Measurements from ENCODE around the gene IRF2. TPM values are rescaled to one million over a fixed set of nuclear protein-coding genes. Genes with fewer than 3 reads are reported as not detected.

IRF2 gene
- polyA plus RNA-seq, 1 donor: 38.8 TPM

DNA sequence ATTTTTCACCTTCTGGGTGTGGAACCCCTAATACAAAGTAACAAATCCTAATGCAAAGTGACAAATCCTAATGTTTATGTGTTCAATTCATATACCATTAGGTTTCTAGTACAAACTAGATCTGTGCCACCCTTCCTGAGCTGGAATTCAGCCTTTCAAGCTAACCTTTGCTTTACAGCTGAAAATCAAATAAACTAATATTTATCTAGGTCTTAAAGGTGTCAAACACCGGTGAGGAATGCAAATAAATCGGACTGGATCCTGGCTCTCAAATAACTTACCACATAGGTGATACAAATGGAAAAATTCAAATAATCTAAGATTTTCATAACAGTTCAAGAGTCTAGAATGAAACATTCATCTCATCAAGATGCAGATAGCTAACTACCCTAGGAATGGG, 11.6 kb downstream of the IRF2 start:
- H3K4me3 ChIP-seq (ENCODE audit: low read length): no peak overlapping the region
- no peak overlapping the region for H3K27ac ChIP-seq (ENCODE audit: low read length)
- no CpG with 5 or more reads among the region's 2 CpGs for WGBS (ENCODE audit: insufficient coverage, low lambda C conversion rate)
- DNase-seq: no peak
- peaks cover 3% of the 10 kb centered on the region for H3K4me1 ChIP-seq (ENCODE audit: control insufficient read depth, insufficient read depth, low read length)
- H3K36me3 ChIP-seq (ENCODE audit: control insufficient read depth, insufficient read depth, low read length): peaks cover 9% of the 10 kb centered on the region
- H3K27me3 ChIP-seq (ENCODE audit: control insufficient read depth, insufficient read depth, low read length): no peaks in the 10 kb centered on the region
- H3K9me3 ChIP-seq (ENCODE audit: control insufficient read depth, low read depth, low read length): no peaks in the 10 kb centered on the region

DNA sequence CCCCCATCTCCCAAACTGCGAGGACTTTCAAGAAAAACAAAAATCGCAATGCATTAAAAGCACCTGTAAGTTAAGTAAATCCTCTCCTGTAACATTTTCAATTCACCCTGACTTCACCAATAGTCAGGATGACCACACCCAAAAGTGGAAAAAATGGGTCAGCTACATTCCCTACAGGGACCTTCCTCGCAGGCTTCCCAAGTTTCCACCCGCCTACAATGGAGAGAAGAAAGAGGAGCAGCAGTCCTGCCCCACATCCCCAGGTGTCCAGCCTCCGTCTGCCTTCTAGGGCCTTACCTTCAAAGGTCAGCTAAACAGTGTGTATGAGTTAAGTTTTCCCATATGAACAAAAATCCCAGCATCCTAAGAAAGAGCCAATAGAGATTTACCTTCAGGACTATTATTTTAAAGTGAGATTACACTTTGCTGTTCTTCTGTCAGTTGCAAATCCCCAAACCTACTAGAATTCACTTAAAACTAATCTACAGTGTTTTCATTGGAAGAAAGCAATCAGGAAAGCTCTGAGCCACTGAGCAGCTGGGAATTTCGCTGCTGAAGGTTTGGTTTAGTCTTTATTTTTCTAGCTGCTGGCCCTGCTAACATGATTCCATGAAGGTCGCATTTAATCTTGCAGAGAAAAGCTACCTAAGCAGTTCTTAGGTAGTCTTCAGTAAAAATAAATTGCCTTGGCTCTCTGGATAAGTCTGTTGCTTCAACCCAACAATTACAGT, 12.5 kb downstream of the IRF2 start:
- no CpG with 5 or more reads among the region's 7 CpGs for WGBS (ENCODE audit: insufficient coverage, low lambda C conversion rate)
- no peak overlapping the region for H3K4me3 ChIP-seq (ENCODE audit: low read length)
- DNase-seq: no peak
- H3K27me3 ChIP-seq (ENCODE audit: control insufficient read depth, insufficient read depth, low read length): no peaks in the 10 kb centered on the region
- H3K27ac ChIP-seq (ENCODE audit: low read length): no peak overlapping the region
- H3K4me1 ChIP-seq (ENCODE audit: control insufficient read depth, insufficient read depth, low read length): peaks cover 3% of the 10 kb centered on the region
- H3K36me3 ChIP-seq (ENCODE audit: control insufficient read depth, insufficient read depth, low read length): peaks cover 9% of the 10 kb centered on the region
- H3K9me3 ChIP-seq (ENCODE audit: control insufficient read depth, low read depth, low read length): no peaks in the 10 kb centered on the region

DNA sequence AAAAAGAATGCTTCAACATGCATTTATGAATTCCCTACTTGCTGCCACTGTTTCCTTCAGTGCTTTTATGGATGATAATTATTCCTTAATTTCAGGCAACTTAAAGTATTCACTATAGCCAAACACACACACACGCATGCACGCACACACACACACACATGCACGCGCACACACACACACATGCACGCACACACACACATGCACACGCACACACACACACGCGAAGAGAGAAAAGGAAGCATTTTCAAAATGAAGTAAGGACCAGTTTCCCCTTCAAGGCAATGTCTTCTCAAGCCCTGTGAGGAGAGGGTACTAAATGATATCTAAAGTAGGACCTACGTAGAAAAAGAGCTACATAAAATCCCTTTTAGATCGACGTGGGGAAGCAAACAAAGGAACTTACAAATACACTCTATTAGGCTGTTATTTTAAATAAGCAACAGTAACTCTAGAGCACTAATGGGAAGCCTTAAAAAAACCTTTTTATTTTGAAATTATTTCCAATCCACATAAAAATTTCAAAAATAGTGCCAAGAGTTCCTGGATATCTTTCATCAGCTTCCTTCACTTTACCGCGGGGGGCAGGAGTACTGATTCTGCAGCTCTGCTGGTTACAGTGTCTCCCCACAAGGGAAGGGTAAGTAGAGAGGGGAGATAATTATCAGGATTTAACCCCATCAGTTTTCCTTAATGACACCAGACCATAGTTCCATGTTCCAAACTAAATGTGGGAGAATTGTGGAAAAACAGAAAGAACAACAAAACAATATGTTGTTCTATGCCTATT, 13.7 kb downstream of the IRF2 start:
- Histone ChIP-seq H3K27ac (ENCODE audit: low read length) (no peak overlapping the region), H3K4me1 (ENCODE audit: control insufficient read depth, insufficient read depth, low read length) (peaks cover 3% of the 10 kb centered on the region), H3K9me3 (ENCODE audit: control insufficient read depth, low read depth, low read length) (no peaks in the 10 kb centered on the region), H3K4me3 (ENCODE audit: low read length) (no peak overlapping the region), H3K36me3 (ENCODE audit: control insufficient read depth, insufficient read depth, low read length) (peaks cover 13% of the 10 kb centered on the region), H3K27me3 (ENCODE audit: control insufficient read depth, insufficient read depth, low read length) (no peaks in the 10 kb centered on the region)
- WGBS (ENCODE audit: insufficient coverage, low lambda C conversion rate): no CpG with 5 or more reads among the region's 13 CpGs
- DNase-seq: no peak

DNA sequence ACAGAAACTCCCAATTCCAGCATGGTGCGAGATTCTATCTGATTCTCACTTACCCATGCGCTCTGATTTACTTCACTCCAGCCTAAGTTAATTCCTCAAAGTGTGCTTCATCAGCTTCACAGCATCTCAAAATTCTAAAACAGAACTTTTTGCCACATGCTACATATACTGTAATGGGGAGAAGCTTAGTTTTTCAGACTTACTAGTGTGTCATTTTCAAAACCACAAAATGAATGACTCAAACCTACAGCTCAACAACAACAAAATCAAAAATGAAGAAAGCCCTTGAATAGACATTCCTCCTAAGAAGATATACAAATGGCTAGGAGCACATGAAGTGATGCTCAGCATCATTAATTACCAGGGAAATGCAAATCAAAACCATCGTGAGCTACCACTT, 14.9 kb downstream of the IRF2 start:
- DNase-seq: no peak
- Histone ChIP-seq H3K27ac (ENCODE audit: low read length) (no peak overlapping the region), H3K4me1 (ENCODE audit: control insufficient read depth, insufficient read depth, low read length) (peaks cover 3% of the 10 kb centered on the region), H3K36me3 (ENCODE audit: control insufficient read depth, insufficient read depth, low read length) (peaks cover 5% of the 10 kb centered on the region), H3K27me3 (ENCODE audit: control insufficient read depth, insufficient read depth, low read length) (no peaks in the 10 kb centered on the region), H3K9me3 (ENCODE audit: control insufficient read depth, low read depth, low read length) (no peaks in the 10 kb centered on the region), H3K4me3 (ENCODE audit: low read length) (no peak overlapping the region)
- 100% methylated on average over 1 of the region's 3 CpGs for WGBS (ENCODE audit: insufficient coverage, low lambda C conversion rate)

DNA sequence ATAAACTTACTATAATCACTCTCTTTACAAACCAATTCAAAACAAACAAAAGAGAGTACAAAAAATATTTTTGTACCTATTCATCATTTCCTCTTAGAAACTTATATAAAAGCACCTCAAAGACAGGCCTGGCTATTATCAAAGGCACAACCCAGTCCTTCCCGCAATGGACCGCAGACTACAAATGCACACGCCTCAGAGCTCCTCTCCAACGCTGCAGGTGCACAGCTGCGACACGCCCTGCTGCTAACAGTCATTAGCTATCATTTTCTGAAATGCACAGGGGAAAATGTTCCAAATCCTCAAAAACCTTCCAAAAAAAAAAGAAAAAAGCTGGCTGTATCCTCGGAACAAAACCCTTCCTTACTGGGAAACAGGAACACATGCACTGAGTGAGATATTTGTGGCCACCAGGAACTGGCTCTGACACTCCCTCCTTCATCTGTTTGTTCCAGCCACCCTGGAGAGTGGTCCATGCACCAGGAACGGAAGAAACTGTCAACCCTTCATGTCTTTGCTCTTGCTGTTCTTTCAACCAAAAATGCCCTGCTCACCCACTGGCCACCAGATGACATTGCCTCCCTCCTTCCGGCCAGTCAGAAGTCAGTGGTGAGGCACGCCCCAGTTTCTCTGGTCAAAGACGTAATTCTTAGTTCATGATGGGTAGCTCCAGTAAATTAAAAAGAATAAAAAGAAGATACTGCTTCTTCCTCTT, 16.7 kb downstream of the IRF2 start:
- no peak for DNase-seq
- Histone ChIP-seq H3K36me3 (ENCODE audit: control insufficient read depth, insufficient read depth, low read length) (peaks cover 3% of the 10 kb centered on the region), H3K4me1 (ENCODE audit: control insufficient read depth, insufficient read depth, low read length) (peaks cover 9% of the 10 kb centered on the region), H3K4me3 (ENCODE audit: low read length) (no peak overlapping the region), H3K27ac (ENCODE audit: low read length) (no peak overlapping the region), H3K27me3 (ENCODE audit: control insufficient read depth, insufficient read depth, low read length) (no peaks in the 10 kb centered on the region), H3K9me3 (ENCODE audit: control insufficient read depth, low read depth, low read length) (no peaks in the 10 kb centered on the region)
- WGBS (ENCODE audit: insufficient coverage, low lambda C conversion rate): 82% methylated on average over 2 of the region's 11 CpGs

DNA sequence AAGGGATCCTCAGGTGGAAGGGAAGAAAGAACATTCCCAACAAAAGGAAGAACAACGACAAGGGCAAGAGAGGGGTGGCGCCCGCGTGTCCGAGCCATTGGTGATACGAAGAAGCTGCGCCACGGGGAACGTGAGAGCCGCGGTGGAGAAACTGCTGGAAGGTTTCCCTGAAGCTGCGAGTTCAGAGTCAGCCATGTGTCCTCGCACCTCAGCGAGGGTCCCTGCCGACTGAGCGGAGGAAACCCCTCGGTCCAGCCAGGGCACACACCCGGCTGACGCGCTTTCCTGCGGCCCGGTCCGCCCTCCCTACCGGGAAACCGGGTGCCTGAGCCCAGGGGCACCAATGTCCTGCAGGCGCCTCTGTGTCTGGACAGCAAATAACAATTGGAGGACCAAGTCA, 18.0 kb downstream of the IRF2 start:
- Histone ChIP-seq H3K27me3 (ENCODE audit: control insufficient read depth, insufficient read depth, low read length) (no peaks in the 10 kb centered on the region), H3K36me3 (ENCODE audit: control insufficient read depth, insufficient read depth, low read length) (peaks cover 10% of the 10 kb centered on the region), H3K27ac (ENCODE audit: low read length) (no peak overlapping the region), H3K9me3 (ENCODE audit: control insufficient read depth, low read depth, low read length) (no peaks in the 10 kb centered on the region), H3K4me1 (ENCODE audit: control insufficient read depth, insufficient read depth, low read length) (peaks cover 8% of the 10 kb centered on the region), H3K4me3 (ENCODE audit: low read length) (no peak overlapping the region)
- no peak for DNase-seq
- whole genome bisulfite sequencing (ENCODE audit: insufficient coverage, low lambda C conversion rate): no CpG with 5 or more reads among the region's 26 CpGs

DNA sequence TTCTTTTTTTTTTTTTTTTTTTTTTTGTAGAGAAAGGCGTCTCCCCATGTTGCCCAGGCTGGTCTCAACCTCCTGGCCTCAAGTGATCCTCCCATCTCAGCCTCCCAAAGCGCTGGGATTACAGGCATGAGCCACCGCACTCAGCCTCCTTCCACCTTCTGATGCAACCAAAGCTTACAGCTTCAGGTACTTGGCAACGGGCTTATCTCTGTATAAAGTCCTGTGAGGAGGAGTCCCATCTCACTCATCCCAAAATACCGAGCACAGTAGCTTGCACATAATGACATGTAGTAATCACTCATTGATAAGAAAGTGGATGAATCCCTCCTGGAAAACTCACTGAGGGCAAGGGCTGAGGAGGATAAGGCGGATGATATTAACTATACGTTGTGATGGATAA, 19.1 kb downstream of the IRF2 start:
- Histone ChIP-seq H3K27me3 (ENCODE audit: control insufficient read depth, insufficient read depth, low read length) (no peaks in the 10 kb centered on the region), H3K4me1 (ENCODE audit: control insufficient read depth, insufficient read depth, low read length) (peaks cover 10% of the 10 kb centered on the region), H3K9me3 (ENCODE audit: control insufficient read depth, low read depth, low read length) (no peaks in the 10 kb centered on the region), H3K4me3 (ENCODE audit: low read length) (no peak overlapping the region), H3K36me3 (ENCODE audit: control insufficient read depth, insufficient read depth, low read length) (peaks cover 10% of the 10 kb centered on the region), H3K27ac (ENCODE audit: low read length) (no peak overlapping the region)
- no peak for DNase-seq
- 100% methylated on average over 2 of the region's 7 CpGs for WGBS (ENCODE audit: insufficient coverage, low lambda C conversion rate)

DNA sequence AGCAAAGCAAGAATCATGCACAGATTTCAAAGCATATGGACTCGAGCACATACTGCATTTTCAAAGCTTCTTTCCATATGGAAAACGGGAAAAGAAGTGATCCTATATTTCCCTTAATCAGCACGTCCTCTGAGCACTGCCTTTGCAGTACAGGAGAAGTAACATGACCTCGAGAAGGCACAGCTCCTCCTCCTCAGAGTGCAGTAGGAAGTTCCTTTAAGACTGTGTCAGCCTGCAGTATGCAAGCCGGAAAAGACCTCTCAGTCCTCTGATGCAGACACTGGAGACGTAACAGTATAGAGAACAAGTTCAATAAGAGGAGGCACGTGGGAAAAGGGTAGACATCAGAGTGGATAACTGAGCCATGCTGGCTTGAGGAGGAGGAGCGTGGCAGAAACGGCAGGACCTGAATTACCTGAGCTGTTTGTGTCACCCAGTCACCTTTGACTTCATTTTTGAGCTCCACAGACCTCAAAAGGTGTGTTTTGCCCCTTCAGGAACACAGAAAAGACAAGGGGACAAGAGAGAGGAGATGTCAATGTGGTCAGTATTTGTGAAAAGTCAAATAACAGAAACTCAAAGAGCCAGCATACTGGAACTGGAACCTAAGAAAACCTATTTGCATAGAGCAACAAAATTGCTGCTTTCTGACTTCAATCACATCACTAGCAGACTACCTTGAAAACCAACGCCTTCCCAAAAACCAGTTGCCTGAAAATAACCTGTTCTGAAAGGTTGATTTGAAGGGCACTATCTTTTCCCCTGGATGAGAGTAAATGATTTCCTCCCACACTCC, 20.8 kb downstream of the IRF2 start:
- Histone ChIP-seq H3K4me1 (ENCODE audit: control insufficient read depth, insufficient read depth, low read length) (peaks cover 10% of the 10 kb centered on the region), H3K27me3 (ENCODE audit: control insufficient read depth, insufficient read depth, low read length) (no peaks in the 10 kb centered on the region), H3K36me3 (ENCODE audit: control insufficient read depth, insufficient read depth, low read length) (peaks cover 14% of the 10 kb centered on the region), H3K27ac (ENCODE audit: low read length) (peak overlapping the region; percentile 59), H3K4me3 (ENCODE audit: low read length) (no peak overlapping the region), H3K9me3 (ENCODE audit: control insufficient read depth, low read depth, low read length) (no peaks in the 10 kb centered on the region)
- WGBS (ENCODE audit: insufficient coverage, low lambda C conversion rate): no CpG with 5 or more reads among the region's 10 CpGs
- DNase-seq: peak; percentile 40 to 72

DNA sequence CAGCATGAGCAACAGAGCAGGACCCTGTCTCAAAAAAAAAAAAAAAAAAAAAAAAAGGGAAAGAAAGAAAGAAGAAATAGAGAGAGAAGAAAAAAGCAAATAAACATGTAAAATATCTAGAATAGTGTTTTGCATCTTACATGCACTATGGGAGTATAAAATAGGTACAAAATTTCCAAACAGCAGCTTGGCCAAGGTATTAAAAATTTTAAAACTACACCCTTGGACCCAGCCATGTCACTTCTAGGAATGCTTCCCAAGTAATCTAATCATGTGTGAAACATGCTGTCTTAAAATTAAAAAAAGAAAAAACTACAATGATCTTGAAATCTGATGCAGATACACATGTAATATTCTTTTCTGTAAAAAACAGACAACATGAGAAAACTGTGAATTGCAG, 21.6 kb downstream of the IRF2 start:
- no peak overlapping the region for H3K27ac ChIP-seq (ENCODE audit: low read length)
- DNase-seq: no peak
- peaks cover 15% of the 10 kb centered on the region for H3K36me3 ChIP-seq (ENCODE audit: control insufficient read depth, insufficient read depth, low read length)
- H3K27me3 ChIP-seq (ENCODE audit: control insufficient read depth, insufficient read depth, low read length): no peaks in the 10 kb centered on the region
- no peaks in the 10 kb centered on the region for H3K9me3 ChIP-seq (ENCODE audit: control insufficient read depth, low read depth, low read length)
- H3K4me1 ChIP-seq (ENCODE audit: control insufficient read depth, insufficient read depth, low read length): peaks cover 10% of the 10 kb centered on the region
- no peak overlapping the region for H3K4me3 ChIP-seq (ENCODE audit: low read length)

DNA sequence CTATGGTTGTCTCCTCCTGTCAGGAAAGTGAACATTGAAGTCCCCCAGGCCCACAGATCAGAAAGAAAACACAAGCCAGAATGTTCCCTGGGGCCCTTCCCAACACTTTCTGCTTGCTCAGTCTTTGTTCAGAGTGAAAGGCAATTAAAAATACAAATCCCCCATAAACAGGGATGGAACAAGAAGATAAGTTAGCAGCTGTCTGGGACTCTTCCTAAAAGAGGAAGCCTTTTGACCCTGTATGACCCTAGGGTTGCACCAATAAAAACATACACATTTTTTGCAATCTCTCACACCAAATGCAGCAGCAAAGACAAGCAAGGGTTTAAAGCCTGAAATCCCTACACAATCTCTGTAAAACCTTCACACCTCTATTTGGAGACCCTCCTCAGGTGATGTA, 22.6 kb downstream of the IRF2 start:
- Histone ChIP-seq H3K27ac (ENCODE audit: low read length) (no peak overlapping the region), H3K36me3 (ENCODE audit: control insufficient read depth, insufficient read depth, low read length) (peaks cover 15% of the 10 kb centered on the region), H3K4me1 (ENCODE audit: control insufficient read depth, insufficient read depth, low read length) (peaks cover 10% of the 10 kb centered on the region), H3K4me3 (ENCODE audit: low read length) (no peak overlapping the region), H3K27me3 (ENCODE audit: control insufficient read depth, insufficient read depth, low read length) (no peaks in the 10 kb centered on the region), H3K9me3 (ENCODE audit: control insufficient read depth, low read depth, low read length) (no peaks in the 10 kb centered on the region)
- DNase-seq: no peak

Measured in large intestine (tissue), 3 donors.